NCI-H345 treated with DMSO at 0.1 percent for 48 hours (cell line): Measurements from ENCODE around the gene OR4F3.
"Not testable (repeated sequence)": the region's sequence is repeated elsewhere in the genome, so short reads cannot be mapped to it uniquely, and the experiment has no call there.

Experiments
- DNase-seq: peaks from one replicate; lab custom pipeline; 2025; ENCODE audit not compliant: unreplicated experiment; lab: John Stamatoyannopoulos, UW

Gene OR4F3

GRCh38 chr5:181366968-181367367 is at the start of gene OR4F3:
Gene OR4F3, plus strand, starts transcription at chr5:181367268.
- not testable (repeated sequence) for DNase-seq
